Erythroblast (primary cell): Measurements from ENCODE around the gene UBE2H.

Experiments
- GATA1 ChIP-seq: IDR thresholded peaks from 2 replicates; pipeline ENCODE4 v1.6.1; 2011; ENCODE audit warnings: low read depth, mild to moderate bottlenecking, control low read depth, low read length, moderate library complexity
- POLR2A ChIP-seq: IDR thresholded peaks from 2 replicates; pipeline ENCODE4 v1.6.1; 2011; ENCODE audit warnings: mild to moderate bottlenecking, low read length

- TF ChIP-seq POLR2A (no peak), GATA1 (no peak)
Observed at GRCh38 chr7:129855234-129855673, 97.5 kb downstream of the UBE2H start.
